Liver (tissue), 3 donors: ENCODE results near the gene C2CD2.

ENCODE experiments used
- TAF1 ChIP-seq: conservative IDR thresholded peaks from 2 replicates; pipeline ENCODE4 v1.6.1; 2016; ENCODE audit warnings: antibody characterized with exemption, mild to moderate bottlenecking
- YY1 ChIP-seq: IDR thresholded peaks from 2 replicates; pipeline ENCODE4 v1.6.1; 2016; ENCODE audit warnings: antibody characterized with exemption, mild to moderate bottlenecking
- TF ChIP-seq, protein P1 (sequence below): fragments of 150-350 bp; IDR thresholded peaks from 2 replicates; pipeline ENCODE4 v1.5.1; 2017; ENCODE audit warnings: improper control_type of control experiment, low read depth, low read length; ENCODE audit not compliant: missing input control
- donor health status: healthy.
- donor health status: healthy.

GRCh38 chr21:41907496-41908258 lies 46.1 kb downstream of the C2CD2 start:
- TF ChIP-seq, protein P1, sequence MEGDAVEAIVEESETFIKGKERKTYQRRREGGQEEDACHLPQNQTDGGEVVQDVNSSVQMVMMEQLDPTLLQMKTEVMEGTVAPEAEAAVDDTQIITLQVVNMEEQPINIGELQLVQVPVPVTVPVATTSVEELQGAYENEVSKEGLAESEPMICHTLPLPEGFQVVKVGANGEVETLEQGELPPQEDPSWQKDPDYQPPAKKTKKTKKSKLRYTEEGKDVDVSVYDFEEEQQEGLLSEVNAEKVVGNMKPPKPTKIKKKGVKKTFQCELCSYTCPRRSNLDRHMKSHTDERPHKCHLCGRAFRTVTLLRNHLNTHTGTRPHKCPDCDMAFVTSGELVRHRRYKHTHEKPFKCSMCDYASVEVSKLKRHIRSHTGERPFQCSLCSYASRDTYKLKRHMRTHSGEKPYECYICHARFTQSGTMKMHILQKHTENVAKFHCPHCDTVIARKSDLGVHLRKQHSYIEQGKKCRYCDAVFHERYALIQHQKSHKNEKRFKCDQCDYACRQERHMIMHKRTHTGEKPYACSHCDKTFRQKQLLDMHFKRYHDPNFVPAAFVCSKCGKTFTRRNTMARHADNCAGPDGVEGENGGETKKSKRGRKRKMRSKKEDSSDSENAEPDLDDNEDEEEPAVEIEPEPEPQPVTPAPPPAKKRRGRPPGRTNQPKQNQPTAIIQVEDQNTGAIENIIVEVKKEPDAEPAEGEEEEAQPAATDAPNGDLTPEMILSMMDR: no peak
- TF ChIP-seq YY1 (no peak), TAF1 (no peak)
